GM18511 (cell line): ENCODE measurements around the gene OR6X1.
A peak's percentile ranks its signal among the peaks of the same experiment; 100 is the strongest.
"Not testable (repeated sequence)": the region's sequence is repeated elsewhere in the genome, so short reads cannot be mapped to it uniquely, and the experiment has no call there.

Experiments used
- ATAC-seq: cut with Tn5 transposase; IDR thresholded peaks from one replicate; pipeline ENCODE4 v1.9.1; 2021; ENCODE audit warnings: mild to moderate bottlenecking, moderate library complexity; ENCODE audit not compliant: unreplicated experiment

The OR6X1 gene

GRCh38 chr11:123755344-123755743 lies 1.0 kb upstream of the OR6X1 start:
- no peak for ATAC-seq

- no peak for ATAC-seq
These were observed 1.2 kb downstream of the OR6X1 start for GRCh38 chr11:123753110-123753509.

- ATAC-seq: no peak
These were observed 2.5 kb downstream of the OR6X1 start for GRCh38 chr11:123751781-123752180.

GRCh38 chr11:123748349-123748748 lies 6.0 kb downstream of the OR6X1 start:
- ATAC-seq: not testable (repeated sequence)

- no peak for ATAC-seq
These were observed 8.4 kb downstream of the OR6X1 start for GRCh38 chr11:123745764-123746451.

- ATAC-seq: no peak
These were observed 11.6 kb downstream of the OR6X1 start for GRCh38 chr11:123742724-123743120.

- peak; percentile 19 for ATAC-seq
These were observed 12.1 kb downstream of the OR6X1 start for GRCh38 chr11:123742031-123742723.

GRCh38 chr11:123741159-123742030 lies 12.9 kb downstream of the OR6X1 start, which contains the start of gene ZNF202:
ZNF202 (minus strand) TSS chr11:123741660; CDS start chr11:123730888, 10,772 bp downstream.
- peak; percentile 98 for ATAC-seq

- peak; percentile 20 for ATAC-seq
These were observed 13.5 kb downstream of the OR6X1 start for GRCh38 chr11:123740787-123741158.

- no peak for ATAC-seq
These were observed 15.9 kb downstream of the OR6X1 start for GRCh38 chr11:123738374-123738773.

GRCh38 chr11:123736769-123737168 lies 17.5 kb downstream of the OR6X1 start:
- ATAC-seq: no peak

GRCh38 chr11:123729602-123730001 lies 24.7 kb downstream of the OR6X1 start:
- no peak for ATAC-seq

- no peak for ATAC-seq
These were observed 28.2 kb downstream of the OR6X1 start for GRCh38 chr11:123725995-123726655.

GRCh38 chr11:123719452-123719851 lies 34.9 kb downstream of the OR6X1 start:
- no peak for ATAC-seq

- ATAC-seq: no peak
These were observed 35.8 kb downstream of the OR6X1 start for GRCh38 chr11:123718469-123718868.

GRCh38 chr11:123718063-123718462 lies 36.3 kb downstream of the OR6X1 start:
- no peak for ATAC-seq

- not testable (repeated sequence) for ATAC-seq
These were observed 41.7 kb downstream of the OR6X1 start for GRCh38 chr11:123712627-123713026.

- no peak for ATAC-seq
These were observed 46.6 kb downstream of the OR6X1 start for GRCh38 chr11:123707606-123708205.

- ATAC-seq: no peak
These were observed 47.1 kb downstream of the OR6X1 start for GRCh38 chr11:123707206-123707605.

- ATAC-seq: no peak
These were observed 50.0 kb downstream of the OR6X1 start for GRCh38 chr11:123704341-123704740.
